ENCODE data around the gene ASAP2.

The ASAP2 gene

GRCh38 chr2:9430316-9431293, 224.0 kb downstream of the ASAP2 start:
- DNase-seq (ENCODE audit: low spot score): no peak

- DNase-seq (ENCODE audit: low spot score): no peak
Observed at GRCh38 chr2:9434489-9434888, 227.9 kb downstream of the ASAP2 start.

GRCh38 chr2:9439536-9439935, 232.9 kb downstream of the ASAP2 start:
- DNase-seq (ENCODE audit: low spot score): no peak

- DNase-seq (ENCODE audit: low spot score): no peak
Observed at GRCh38 chr2:9440058-9440727, 233.6 kb downstream of the ASAP2 start.

GRCh38 chr2:9441556-9441955, 234.9 kb downstream of the ASAP2 start:
- no peak for DNase-seq (ENCODE audit: low spot score)

GRCh38 chr2:9443526-9443925, 236.9 kb downstream of the ASAP2 start:
- no peak for DNase-seq (ENCODE audit: low spot score)

- peak; percentile 12 for DNase-seq (ENCODE audit: low spot score)
Observed at GRCh38 chr2:9445089-9445488, 238.5 kb downstream of the ASAP2 start.

- no peak for DNase-seq (ENCODE audit: low spot score)
Observed at GRCh38 chr2:9451231-9451630, 244.6 kb downstream of the ASAP2 start.
